Motor neuron (in vitro differentiated cells): Measurements from ENCODE around the gene EXOC2. TPM values are rescaled to one million over a fixed set of nuclear protein-coding genes. Genes with fewer than 3 reads are reported as not detected.
A peak's percentile ranks its signal among the peaks of the same experiment; 100 is the strongest.
"Not testable (repeated sequence)": the region's sequence is repeated elsewhere in the genome, so short reads cannot be mapped to it uniquely, and the experiment has no call there.

Experiments used
- ATAC-seq, 8 experiments: fragments of 200-7000 bp; cut with Tn5 transposase; replicated peaks in 6 of 8; 2 replicates each; pipeline ENCODE4 v1.8.0; 2021; ENCODE audit warnings: mild to moderate bottlenecking in 8 of 8, moderate library complexity in 8 of 8
- H3K27ac ChIP-seq, 2 donors: fragments of 250-450 bp; sonication (Bioruptor Pico); 2 replicates each; pipeline ENCODE4 v1.9.0; 2021; ENCODE audit warnings: antibody characterized with exemption in 2 of 2, mild to moderate bottlenecking in 2 of 2, moderate library complexity in 1 of 2
- H3K4me1 ChIP-seq, 2 donors: fragments of 250-450 bp; sonication (Bioruptor Pico); replicated peaks in 1 of 2; 2 replicates each; pipeline ENCODE4 v1.6.1; 2021; ENCODE audit warnings: antibody characterized with exemption in 2 of 2, mild to moderate bottlenecking in 2 of 2, moderate library complexity in 1 of 2
- H3K4me3 ChIP-seq, 5 donors: fragments of 250-450 bp; sonication (Bioruptor Pico); 2 replicates each; pipeline ENCODE4 v1.9.0; 2021; ENCODE audit warnings: antibody characterized with exemption in 5 of 5, mild to moderate bottlenecking in 5 of 5, moderate library complexity in 4 of 5
- WGBS, 10 experiments: fragments of 450-650 bp; shearing (Covaris generic); methylation state at CpG; one replicate each; pipeline ENCODE4 v1.0.0; 2022; 5-methylcytosine and 5-hydroxymethylcytosine counted together
- in situ Hi-C, 9 experiments: fragments of 400-800 bp; cut with MboI; loops; one replicate each; pipeline ENCODE4 v1.15.0; 2021; ENCODE audit warnings: low sequenced_read_pairs in 9 of 9, low pct_unique_long_range_greater_than_20kb in 2 of 9; ENCODE audit not compliant: unreplicated experiment in 9 of 9
- total RNA-seq, 8 experiments: library from RNA; unstranded; fragments of 300-600 nt; gene quantifications; 2 replicates each; pipeline versions ENCODE4 v1.2.3 to v1.2.4, GENCODE V29; 2022

The EXOC2 gene
- total RNA-seq, 8 experiments from 2014 or later, result 18.0 to 40.8 (median 20.9) TPM

GRCh38 chr6:706146-706545 is 13.2 kb upstream of the EXOC2 start:
- Histone ChIP-seq H3K27ac (no peak overlapping the region), H3K4me1 (peaks cover 7 to 18% of the 10 kb centered on the region in 2 donors), H3K4me3 (no peak overlapping the region)
- 0 to 93% (median 80%) methylated on average over 1 to 6 of the region's 6 CpGs; no CpG with 5 or more reads in 1 of the 10 experiments for WGBS, 10 experiments
- in situ Hi-C loops, result no loop called here
- peak in 1 of 8 experiments; percentile 58 for ATAC-seq

DNA sequence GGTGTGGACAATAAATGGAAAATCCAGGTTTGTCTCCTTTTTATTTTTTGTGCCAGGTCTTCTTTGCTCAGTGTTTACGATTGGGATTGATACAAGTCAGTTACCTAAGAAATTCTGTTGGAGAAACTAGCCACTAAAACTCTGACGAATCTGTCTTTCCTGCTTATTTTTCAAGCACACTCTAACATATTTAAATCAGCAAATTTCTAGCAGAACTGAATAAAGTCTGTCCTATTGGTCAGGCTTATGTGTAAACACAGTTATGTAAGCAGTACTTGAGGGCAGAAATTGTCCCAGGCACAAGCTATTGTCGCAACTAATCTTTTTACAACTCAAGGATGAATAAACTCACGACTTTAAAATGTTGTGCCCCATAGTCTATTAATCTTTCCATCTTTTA is 12.1 kb upstream of the EXOC2 start:
- Histone ChIP-seq H3K4me1 (peaks cover 7 to 13% of the 10 kb centered on the region in 2 donors), H3K4me3 (no peak overlapping the region), H3K27ac (no peak overlapping the region)
- peak in 1 of 8 experiments; percentile 16 for ATAC-seq
- WGBS, 10 experiments, result 0 to 69% (median 41%) methylated on average over 3 to 4 of the region's 4 CpGs
- in situ Hi-C loops, result no loop called here

- H3K4me3 ChIP-seq, result no peak overlapping the region
- H3K4me1 ChIP-seq, result peaks cover 7 to 13% of the 10 kb centered on the region in 2 donors
- peak in 3 of 8 experiments; percentile 22 to 68 (median 57) for ATAC-seq
- no peak overlapping the region for H3K27ac ChIP-seq
- WGBS, 10 experiments, result 5 to 88% (median 78%) methylated on average over 2 to 6 of the region's 6 CpGs
- in situ Hi-C loops, result no loop called here
These were observed 11.1 kb upstream of the EXOC2 start for GRCh38 chr6:704046-704445.

DNA sequence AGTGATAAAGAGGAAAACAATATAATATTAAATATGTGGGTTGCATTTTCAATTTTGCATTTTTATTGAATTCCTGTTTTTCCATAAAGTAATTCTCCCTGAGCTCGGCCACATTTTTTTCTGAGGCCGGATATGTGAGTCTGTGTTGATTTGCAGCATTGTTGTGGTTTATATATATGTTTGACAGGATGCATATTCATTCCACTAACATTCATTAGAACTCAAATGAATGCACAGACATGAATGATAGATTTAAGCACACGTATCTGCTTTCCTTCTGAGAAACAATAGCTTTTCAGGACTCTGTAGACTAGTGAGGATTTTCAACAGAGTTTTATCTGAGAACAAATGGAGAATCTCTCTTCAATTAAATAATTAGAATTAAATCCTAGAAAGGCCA is 10.6 kb upstream of the EXOC2 start:
- H3K4me1 ChIP-seq, result peaks cover 7 to 13% of the 10 kb centered on the region in 2 donors
- H3K4me3 ChIP-seq, result no peak overlapping the region
- in situ Hi-C loops, result no loop called here
- ATAC-seq, result no peak
- no peak overlapping the region for H3K27ac ChIP-seq
- 0 to 100% (median 57%) methylated on average over 1 to 3 of the region's 3 CpGs for WGBS, 10 experiments

DNA sequence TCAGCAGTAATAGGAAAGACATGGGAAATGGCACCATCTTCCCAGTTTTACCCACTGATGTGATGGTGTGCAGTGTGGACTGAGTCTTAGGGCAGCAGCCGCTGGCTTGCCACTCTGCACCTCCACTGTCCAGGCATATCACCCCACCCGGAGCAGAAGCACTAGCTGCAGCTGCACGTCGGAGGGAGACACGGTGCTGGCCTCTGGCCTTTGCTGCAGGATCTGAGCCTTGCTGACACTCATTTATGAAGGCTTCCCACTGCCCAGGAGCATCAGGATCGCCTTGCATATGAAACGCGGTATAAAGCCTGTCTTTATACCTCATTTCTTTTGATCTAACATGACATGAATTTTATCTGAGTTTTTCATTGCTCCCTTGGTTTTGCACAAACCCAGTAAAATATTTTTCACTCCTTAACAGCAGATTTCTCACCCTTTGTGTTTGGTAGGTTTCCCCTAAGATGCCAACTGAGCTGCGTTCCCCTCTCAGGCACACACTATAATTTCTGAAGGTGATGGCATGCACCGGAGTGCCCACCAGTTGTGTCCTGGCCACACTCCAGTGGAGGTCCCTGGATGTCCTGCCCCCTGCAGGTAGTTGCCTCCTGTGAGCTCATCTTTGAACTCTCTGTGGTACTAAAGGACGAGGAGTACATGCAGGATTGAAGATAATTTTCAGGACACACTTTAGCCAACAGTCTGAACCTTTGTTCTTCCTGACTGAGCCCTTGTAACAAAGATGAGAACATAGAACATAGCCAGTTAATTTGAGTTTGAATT is 9.0 kb upstream of the EXOC2 start:
- Histone ChIP-seq H3K4me1 (peaks cover 7 to 13% of the 10 kb centered on the region in 2 donors), H3K27ac (no peak overlapping the region), H3K4me3 (no peak overlapping the region)
- 34 to 100% (median 64%) methylated on average over 1 to 9 of the region's 11 CpGs for WGBS, 10 experiments
- in situ Hi-C loops, result no loop called here
- ATAC-seq, result peak in 5 of 8 experiments; percentile 29 to 58 (median 39)

- WGBS, 10 experiments, result 4 to 80% (median 49%) methylated on average over 1 to 4 of the region's 4 CpGs; no CpG with 5 or more reads in 2 of the 10 experiments
- ATAC-seq, result no peak
- Histone ChIP-seq H3K4me1 (peaks cover 7 to 13% of the 10 kb centered on the region in 2 donors), H3K4me3 (no peak overlapping the region), H3K27ac (no peak overlapping the region)
- in situ Hi-C loops, result no loop called here
These were observed 8.3 kb upstream of the EXOC2 start for GRCh38 chr6:701215-701614.

DNA sequence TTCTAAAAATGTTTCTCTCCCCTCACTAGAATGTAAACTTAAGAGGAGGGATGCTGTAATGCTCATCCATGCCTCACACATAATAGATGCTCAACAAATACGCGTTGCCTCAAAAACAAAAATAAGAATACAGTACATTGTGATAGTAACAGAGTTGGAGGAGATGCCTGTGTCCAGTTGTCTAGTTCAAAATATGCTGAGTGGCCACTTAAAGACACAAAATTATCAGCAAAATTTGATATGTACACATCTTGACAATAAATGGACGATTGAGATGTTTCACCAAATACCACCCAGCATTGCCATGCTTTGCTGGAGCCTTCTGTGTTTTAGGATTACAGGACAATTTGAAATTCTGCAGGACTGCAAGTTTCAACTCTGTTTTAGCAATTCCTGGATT is 7.6 kb upstream of the EXOC2 start:
- no peak overlapping the region for H3K27ac ChIP-seq
- peaks cover 7 to 13% of the 10 kb centered on the region in 2 donors for H3K4me1 ChIP-seq
- in situ Hi-C loops, result no loop called here
- no peak for ATAC-seq
- H3K4me3 ChIP-seq, result no peak overlapping the region
- 63 to 100% (median 90%) methylated on average over 2 to 3 of the region's 3 CpGs; no CpG with 5 or more reads in 3 of the 10 experiments for WGBS, 10 experiments

DNA sequence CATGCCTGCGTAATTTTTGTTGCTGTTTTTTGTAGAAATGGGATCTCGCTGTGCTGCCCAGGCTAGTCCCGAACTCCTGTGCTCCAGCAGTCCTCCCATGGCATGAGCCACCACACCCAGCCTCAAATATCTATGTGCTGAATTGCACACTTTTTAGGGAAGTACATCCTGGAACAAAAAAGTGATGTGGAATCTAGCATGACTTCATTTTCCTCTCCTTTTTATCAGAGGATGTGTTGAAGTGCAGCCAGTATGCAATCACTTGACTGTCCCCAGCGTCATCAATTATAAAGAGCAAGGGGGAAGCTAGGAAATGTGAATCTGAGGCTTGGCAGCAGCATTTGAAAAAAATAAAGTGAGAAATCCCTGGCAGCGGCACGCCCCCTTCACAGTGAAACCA is 6.4 kb upstream of the EXOC2 start:
- peak in 3 of 8 experiments; percentile 15 to 65 (median 61) for ATAC-seq
- 20 to 100% (median 63%) methylated on average over 1 to 5 of the region's 6 CpGs for WGBS, 10 experiments
- Histone ChIP-seq H3K4me1 (peaks cover 7 to 13% of the 10 kb centered on the region in 2 donors), H3K4me3 (no peak overlapping the region), H3K27ac (no peak overlapping the region)
- in situ Hi-C loops, result loop anchor here in 1 of 9 experiments (10.0 kb wide), 1 partner anchor 105 kb away; no protein-coding TSS in a partner anchor

DNA sequence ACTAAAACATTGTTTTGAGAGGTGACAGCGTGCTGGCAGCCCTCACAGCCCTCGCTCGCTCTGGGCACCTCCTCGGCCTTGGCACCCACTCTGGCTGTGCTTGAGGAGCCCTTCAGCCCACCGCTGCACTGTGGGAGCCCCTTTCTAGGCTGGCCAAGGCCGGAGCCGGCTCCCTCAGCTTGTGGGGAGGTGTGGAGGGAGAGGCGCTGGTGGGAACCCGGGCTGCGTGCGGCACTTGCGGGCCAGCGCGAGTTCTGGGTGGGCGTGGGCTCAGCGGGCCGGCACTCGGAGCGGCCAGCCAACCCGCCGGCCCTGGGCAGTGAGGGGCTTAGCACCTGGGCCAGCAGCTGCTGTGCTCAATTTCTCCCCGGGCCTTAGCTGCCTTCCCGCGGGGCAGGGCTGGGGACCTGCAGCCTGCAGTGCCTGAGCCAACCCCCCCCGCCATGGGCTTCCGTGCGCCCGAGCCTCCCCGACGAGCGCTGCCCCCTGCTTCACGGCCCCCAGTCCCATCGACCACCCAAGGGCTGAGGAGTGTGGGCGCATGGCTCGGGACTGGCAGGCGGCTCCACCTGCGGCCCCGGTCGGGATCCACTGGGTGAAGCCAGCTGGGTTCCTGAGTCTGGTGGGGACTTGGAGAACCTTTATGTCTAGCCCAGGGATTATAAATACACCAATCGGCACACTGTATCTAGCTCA is 1.6 kb upstream of the EXOC2 start:
- WGBS, 10 experiments, result 52 to 100% (median 96%) methylated on average over 1 to 10 of the region's 40 CpGs; no CpG with 5 or more reads in 3 of the 10 experiments
- not testable (repeated sequence) for ATAC-seq, H3K4me1 ChIP-seq, H3K4me3 ChIP-seq, H3K27ac ChIP-seq
- in situ Hi-C loops, result loop anchor here in 1 of 9 experiments (10.0 kb wide), 1 partner anchor 100 kb away; no protein-coding TSS in a partner anchor

DNA sequence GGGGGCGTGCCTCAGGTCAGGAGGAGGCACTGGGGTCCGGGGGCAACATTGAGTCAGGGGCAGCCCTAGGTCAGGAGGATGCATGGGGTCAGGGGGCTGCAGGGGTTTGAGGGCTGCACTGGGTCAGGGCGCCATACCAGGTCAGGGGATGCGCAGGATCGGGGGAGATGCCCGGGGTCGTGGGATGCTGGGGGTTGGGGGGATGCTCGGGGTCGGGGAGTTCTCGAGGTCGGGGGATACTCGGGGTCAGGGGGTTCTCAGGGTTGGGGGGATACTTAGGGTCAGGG is 727 bp upstream of the EXOC2 start:
- in situ Hi-C loops, result loop anchor here in 1 of 9 experiments (10.0 kb wide), 1 partner anchor 99 kb away; no protein-coding TSS in a partner anchor
- no peak for ATAC-seq
- Histone ChIP-seq H3K4me3 (peak overlapping the region; percentile 72 to 97 (median 95)), H3K27ac (no peak overlapping the region), H3K4me1 (no peaks in the 10 kb centered on the region)
- 27% methylated on average over 3 of the region's 12 CpGs; no CpG with 5 or more reads in 9 of the 10 experiments for WGBS, 10 experiments

DNA sequence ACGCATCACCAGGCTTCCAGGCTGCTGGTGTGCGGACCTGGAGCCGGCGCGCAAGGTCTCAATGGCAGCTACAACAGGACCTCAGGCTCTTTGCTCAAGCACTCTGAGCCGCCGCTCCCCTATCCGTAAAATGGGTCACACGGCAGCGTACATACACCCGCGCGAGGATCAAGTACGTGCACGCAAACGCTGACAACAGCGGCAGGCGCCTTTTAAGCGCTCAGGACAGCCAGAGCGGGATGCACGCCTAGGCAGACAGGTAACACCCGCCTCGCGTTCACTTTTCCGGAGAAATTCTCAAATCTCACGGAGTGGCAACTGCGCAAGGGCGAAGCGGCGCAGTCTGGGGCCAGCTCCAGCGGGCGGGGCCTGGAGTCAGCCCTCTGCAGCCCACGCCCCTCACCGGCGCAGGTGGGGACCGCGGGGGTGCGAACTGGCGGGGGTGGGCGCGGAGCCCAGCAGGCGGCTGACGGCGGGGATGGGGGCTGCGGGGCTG is 535 bp downstream of the EXOC2 start:
- Histone ChIP-seq H3K27ac (peak overlapping the region; percentile 63 to 70), H3K4me3 (peak overlapping the region; percentile 72 to 97 (median 95)), H3K4me1 (no peaks in the 10 kb centered on the region)
- in situ Hi-C loops, result loop anchor here in 1 of 9 experiments (10.0 kb wide), 1 partner anchor 98 kb away; no protein-coding TSS in a partner anchor
- 0 to 25% (median 3%) methylated on average over 2 to 22 of the region's 45 CpGs; no CpG with 5 or more reads in 2 of the 10 experiments for WGBS, 10 experiments
- peak; percentile 76 to 88 (median 82) for ATAC-seq

GRCh38 chr6:689223-689622 is 3.7 kb downstream of the EXOC2 start:
- in situ Hi-C loops, result no loop called here
- 31 to 80% (median 58%) methylated on average over 1 to 2 of the region's 2 CpGs; no CpG with 5 or more reads in 4 of the 10 experiments for WGBS, 10 experiments
- no peak for ATAC-seq
- H3K4me1 ChIP-seq, result peaks cover 6 to 15% of the 10 kb centered on the region in 2 donors
- H3K4me3 ChIP-seq, result no peak overlapping the region
- no peak overlapping the region for H3K27ac ChIP-seq

- Histone ChIP-seq H3K4me3 (no peak overlapping the region), H3K27ac (no peak overlapping the region), H3K4me1 (peaks cover 17 to 29% of the 10 kb centered on the region in 2 donors)
- 39 to 100% (median 87%) methylated on average over 1 to 3 of the region's 3 CpGs; no CpG with 5 or more reads in 2 of the 10 experiments for WGBS, 10 experiments
- in situ Hi-C loops, result no loop called here
- ATAC-seq, result peak in 1 of 8 experiments; percentile 5
These were observed 6.4 kb downstream of the EXOC2 start for GRCh38 chr6:686497-686896.
